Liver (tissue), 9 donors: ENCODE measurements around the gene DLX4. TPM values are rescaled to one million over a fixed set of nuclear protein-coding genes. Genes with fewer than 3 reads are reported as not detected.

Experiments
- DNase-seq: peaks from one replicate; pipeline ENCODE4 v3.0.0-alpha.2; 2017; ENCODE audit warnings: low spot score
- H3K27ac ChIP-seq, 2 donors: one replicate each; pipeline ENCODE4 v1.7.0; 2013; ENCODE audit warnings: inconsistent platforms in 2 of 2, low read length in 2 of 2, control low read depth in 1 of 2, low read depth in 1 of 2, mild to moderate bottlenecking in 1 of 2
- H3K27me3 ChIP-seq, 4 donors: one replicate each; pipeline versions ENCODE4 v1.6.1 to v1.7.0; 2013; ENCODE audit warnings: low read length in 3 of 4, inconsistent platforms in 1 of 4, mild to moderate bottlenecking in 1 of 4, moderate library complexity in 1 of 4; ENCODE audit not compliant: control insufficient read depth in 4 of 4, insufficient read depth in 4 of 4
- H3K36me3 ChIP-seq, 4 donors: one replicate each; pipeline versions ENCODE4 v1.6.1 to v1.7.0; 2013; ENCODE audit warnings: low read length in 3 of 4, mild to moderate bottlenecking in 3 of 4, low read depth in 1 of 4, moderate library complexity in 1 of 4; ENCODE audit not compliant: control insufficient read depth in 4 of 4, insufficient read depth in 3 of 4
- H3K4me1 ChIP-seq, 4 donors: one replicate each; pipeline versions ENCODE4 v1.6.1 to v1.7.0; 2013; ENCODE audit warnings: low read length in 3 of 4, mild to moderate bottlenecking in 3 of 4, moderate library complexity in 1 of 4; ENCODE audit not compliant: control insufficient read depth in 4 of 4, insufficient read depth in 4 of 4
- H3K4me3 ChIP-seq, 3 donors: one replicate each; pipeline versions ENCODE4 v1.6.1 to v1.7.0; 2013; ENCODE audit warnings: low read length in 3 of 3, control low read depth in 1 of 3, low read depth in 1 of 3, mild to moderate bottlenecking in 1 of 3
- H3K9ac ChIP-seq, 2 donors: one replicate each; pipeline ENCODE4 v1.7.0; 2013; ENCODE audit warnings: low read length in 2 of 2, mild to moderate bottlenecking in 2 of 2, moderate library complexity in 2 of 2, control low read depth in 1 of 2, low read depth in 1 of 2
- H3K9me3 ChIP-seq, 4 donors: one replicate each; pipeline versions ENCODE4 v1.6.1 to v1.7.0; 2013; ENCODE audit warnings: low read length in 3 of 4; ENCODE audit not compliant: control insufficient read depth in 4 of 4
- FOXA1 ChIP-seq: IDR thresholded peaks from 2 replicates; pipeline ENCODE4 v1.6.1; 2016; ENCODE audit warnings: antibody characterized with exemption
- FOXA2 ChIP-seq: IDR thresholded peaks from 2 replicates; pipeline ENCODE4 v1.6.1; 2016; ENCODE audit warnings: antibody characterized with exemption
- GABPA ChIP-seq, 2 donors: IDR thresholded peaks in 1 of 2; conservative IDR thresholded peaks in 1 of 2; 2 replicates each; pipeline ENCODE4 v1.6.1; 2016; ENCODE audit warnings: antibody characterized with exemption in 2 of 2, mild to moderate bottlenecking in 1 of 2, moderate library complexity in 1 of 2
- HNF4A ChIP-seq, 2 donors: conservative IDR thresholded peaks; 2 replicates each; pipeline ENCODE4 v1.6.1; 2016; ENCODE audit warnings: antibody characterized with exemption in 2 of 2, mild to moderate bottlenecking in 2 of 2
- HNF4G ChIP-seq: IDR thresholded peaks from 2 replicates; pipeline ENCODE4 v1.6.1; 2016; ENCODE audit warnings: antibody characterized with exemption
- JUND ChIP-seq, 2 donors: IDR thresholded peaks; 2 replicates each; pipeline ENCODE4 v1.6.1; 2016; ENCODE audit warnings: antibody characterized with exemption in 2 of 2
- NR2F2 ChIP-seq: IDR thresholded peaks from 2 replicates; pipeline ENCODE4 v1.6.1; 2016; ENCODE audit warnings: antibody characterized with exemption
- RAD21 ChIP-seq, 2 donors: IDR thresholded peaks; 2 replicates each; pipeline ENCODE4 v1.6.1; 2016; ENCODE audit warnings: antibody characterized with exemption in 2 of 2, mild to moderate bottlenecking in 2 of 2
- RXRA ChIP-seq, 2 donors: IDR thresholded peaks; 2 replicates each; pipeline ENCODE4 v1.6.1; 2017 to 2018; ENCODE audit warnings: antibody characterized with exemption in 2 of 2, mild to moderate bottlenecking in 1 of 2
- SP1 ChIP-seq: IDR thresholded peaks from 2 replicates; pipeline ENCODE4 v1.6.1; 2018; ENCODE audit warnings: antibody characterized with exemption, mild to moderate bottlenecking
- TAF1 ChIP-seq: conservative IDR thresholded peaks from 2 replicates; pipeline ENCODE4 v1.6.1; 2016; ENCODE audit warnings: antibody characterized with exemption, mild to moderate bottlenecking
- YY1 ChIP-seq: IDR thresholded peaks from 2 replicates; pipeline ENCODE4 v1.6.1; 2016; ENCODE audit warnings: antibody characterized with exemption, mild to moderate bottlenecking
- WGBS: extraction: QIAGEN DNeasy Blood & Tissue Kit; methylation state at CpG from one replicate; pipeline ENCODE4 v1.1.7; 2013; 5-methylcytosine and 5-hydroxymethylcytosine counted together
- polyA plus RNA-seq, 2 donors: library from polyadenylated mRNA; stranded (reverse) in 1 of 2; unstranded in 1 of 2; fragments of 200-250 nt in 1 of 2; fragments of >200 nt in 1 of 2; fragmentation: Nextera tagmentation in 1 of 2; extraction: Ambion mirVana in 1 of 2; gene quantifications; one replicate each; pipeline versions ENCODE4 v1.2.1 to v1.2.3, GENCODE V29; 2013 to 2015
- total RNA-seq, 2 donors: library from RNA; depleted of rRNA; stranded (reverse); fragments of >200 nt; gene quantifications; one replicate each; pipeline ENCODE4 v1.2.3, GENCODE V29; 2014
- TF ChIP-seq, protein P1 (sequence below): IDR thresholded peaks from 2 replicates; pipeline ENCODE4 v1.6.1; 2016; ENCODE audit warnings: antibody characterized with exemption
- TF ChIP-seq, protein P2 (sequence below): IDR thresholded peaks from 2 replicates; pipeline ENCODE4 v1.6.1; 2016; ENCODE audit warnings: antibody characterized with exemption, mild to moderate bottlenecking
- TF ChIP-seq, protein P3 (sequence below): IDR thresholded peaks from 2 replicates; pipeline ENCODE4 v1.6.1; 2016; ENCODE audit warnings: antibody characterized with exemption
- TF ChIP-seq, protein P4 (sequence below): fragments of 150-350 bp; IDR thresholded peaks from 2 replicates; pipeline ENCODE4 v1.5.1; 2017; ENCODE audit warnings: improper control_type of control experiment, low read depth, low read length; ENCODE audit not compliant: missing input control
- donor health status: healthy.
- donor health status: healthy.
- donor health status: healthy.
- donor health status: healthy.
- donor health status: healthy.

Gene DLX4
- total and polyA plus RNA-seq, 4 donors: not detected

DNA sequence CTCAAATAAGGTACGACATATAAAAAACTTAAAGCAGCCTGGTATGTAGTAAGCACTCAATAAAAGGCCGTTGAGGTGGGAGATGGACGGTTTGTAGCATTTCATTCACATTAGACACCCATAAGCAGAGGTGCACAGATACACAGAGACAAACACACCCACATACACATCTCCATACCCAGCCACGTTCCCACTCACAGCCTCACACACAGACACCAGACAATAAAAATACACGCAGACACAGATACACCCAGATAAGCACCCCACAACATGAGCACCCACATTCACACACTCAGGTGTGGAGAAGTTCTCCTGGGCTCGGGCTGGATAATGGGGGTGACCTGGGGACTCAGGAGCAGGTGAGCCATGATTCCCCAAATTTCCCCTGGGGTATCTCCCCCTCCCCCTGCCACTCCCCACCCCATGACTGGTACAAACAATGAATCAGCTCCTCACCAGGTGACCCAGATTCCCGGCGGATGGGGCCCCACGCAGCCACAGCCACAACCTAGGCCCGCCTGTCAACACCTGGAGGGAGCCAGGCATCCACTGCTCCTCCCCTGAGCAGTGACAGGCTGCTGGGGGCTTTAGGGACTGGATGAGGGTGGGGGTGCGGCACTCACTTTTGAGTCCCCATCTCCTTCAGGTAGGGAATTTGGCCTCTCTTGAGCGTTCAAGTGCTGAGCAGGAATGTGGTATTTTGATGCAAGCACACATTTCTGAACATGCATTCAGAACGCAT, 23.4 kb downstream of the DLX4 start:
- Histone ChIP-seq H3K9me3 (no peaks in the 10 kb centered on the region), H3K4me3 (no peak overlapping the region), H3K9ac (no peak overlapping the region), H3K27ac (no peak overlapping the region), H3K4me1 (peaks cover 11 to 36% (median 23%) of the 10 kb centered on the region in 4 donors), H3K27me3 (peaks cover 3 to 19% (median 14%) of the 10 kb centered on the region in 4 donors), H3K36me3 (no peaks in the 10 kb centered on the region)
- TF ChIP-seq, protein P1, sequence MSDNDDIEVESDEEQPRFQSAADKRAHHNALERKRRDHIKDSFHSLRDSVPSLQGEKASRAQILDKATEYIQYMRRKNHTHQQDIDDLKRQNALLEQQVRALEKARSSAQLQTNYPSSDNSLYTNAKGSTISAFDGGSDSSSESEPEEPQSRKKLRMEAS: no peak
- TF ChIP-seq TAF1: no peak
- TF ChIP-seq, protein P2, sequence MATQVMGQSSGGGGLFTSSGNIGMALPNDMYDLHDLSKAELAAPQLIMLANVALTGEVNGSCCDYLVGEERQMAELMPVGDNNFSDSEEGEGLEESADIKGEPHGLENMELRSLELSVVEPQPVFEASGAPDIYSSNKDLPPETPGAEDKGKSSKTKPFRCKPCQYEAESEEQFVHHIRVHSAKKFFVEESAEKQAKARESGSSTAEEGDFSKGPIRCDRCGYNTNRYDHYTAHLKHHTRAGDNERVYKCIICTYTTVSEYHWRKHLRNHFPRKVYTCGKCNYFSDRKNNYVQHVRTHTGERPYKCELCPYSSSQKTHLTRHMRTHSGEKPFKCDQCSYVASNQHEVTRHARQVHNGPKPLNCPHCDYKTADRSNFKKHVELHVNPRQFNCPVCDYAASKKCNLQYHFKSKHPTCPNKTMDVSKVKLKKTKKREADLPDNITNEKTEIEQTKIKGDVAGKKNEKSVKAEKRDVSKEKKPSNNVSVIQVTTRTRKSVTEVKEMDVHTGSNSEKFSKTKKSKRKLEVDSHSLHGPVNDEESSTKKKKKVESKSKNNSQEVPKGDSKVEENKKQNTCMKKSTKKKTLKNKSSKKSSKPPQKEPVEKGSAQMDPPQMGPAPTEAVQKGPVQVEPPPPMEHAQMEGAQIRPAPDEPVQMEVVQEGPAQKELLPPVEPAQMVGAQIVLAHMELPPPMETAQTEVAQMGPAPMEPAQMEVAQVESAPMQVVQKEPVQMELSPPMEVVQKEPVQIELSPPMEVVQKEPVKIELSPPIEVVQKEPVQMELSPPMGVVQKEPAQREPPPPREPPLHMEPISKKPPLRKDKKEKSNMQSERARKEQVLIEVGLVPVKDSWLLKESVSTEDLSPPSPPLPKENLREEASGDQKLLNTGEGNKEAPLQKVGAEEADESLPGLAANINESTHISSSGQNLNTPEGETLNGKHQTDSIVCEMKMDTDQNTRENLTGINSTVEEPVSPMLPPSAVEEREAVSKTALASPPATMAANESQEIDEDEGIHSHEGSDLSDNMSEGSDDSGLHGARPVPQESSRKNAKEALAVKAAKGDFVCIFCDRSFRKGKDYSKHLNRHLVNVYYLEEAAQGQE: no peak
- no peak for TF ChIP-seq FOXA2
- no peak for TF ChIP-seq NR2F2
- no peak for TF ChIP-seq JUND (IDR thresholded peaks at IDR 0.05)
- TF ChIP-seq RAD21 (IDR thresholded peaks at IDR 0.05): no peak
- TF ChIP-seq, protein P3, sequence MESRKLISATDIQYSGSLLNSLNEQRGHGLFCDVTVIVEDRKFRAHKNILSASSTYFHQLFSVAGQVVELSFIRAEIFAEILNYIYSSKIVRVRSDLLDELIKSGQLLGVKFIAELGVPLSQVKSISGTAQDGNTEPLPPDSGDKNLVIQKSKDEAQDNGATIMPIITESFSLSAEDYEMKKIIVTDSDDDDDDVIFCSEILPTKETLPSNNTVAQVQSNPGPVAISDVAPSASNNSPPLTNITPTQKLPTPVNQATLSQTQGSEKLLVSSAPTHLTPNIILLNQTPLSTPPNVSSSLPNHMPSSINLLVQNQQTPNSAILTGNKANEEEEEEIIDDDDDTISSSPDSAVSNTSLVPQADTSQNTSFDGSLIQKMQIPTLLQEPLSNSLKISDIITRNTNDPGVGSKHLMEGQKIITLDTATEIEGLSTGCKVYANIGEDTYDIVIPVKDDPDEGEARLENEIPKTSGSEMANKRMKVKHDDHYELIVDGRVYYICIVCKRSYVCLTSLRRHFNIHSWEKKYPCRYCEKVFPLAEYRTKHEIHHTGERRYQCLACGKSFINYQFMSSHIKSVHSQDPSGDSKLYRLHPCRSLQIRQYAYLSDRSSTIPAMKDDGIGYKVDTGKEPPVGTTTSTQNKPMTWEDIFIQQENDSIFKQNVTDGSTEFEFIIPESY: no peak
- no peak for TF ChIP-seq GABPA (IDR thresholded peaks at IDR 0.05 in 1 of 2, conservative IDR thresholded peaks at IDR 0.05 in 1 of 2)
- TF ChIP-seq FOXA1: no peak
- TF ChIP-seq HNF4G: no peak
- TF ChIP-seq SP1: no peak
- no peak for TF ChIP-seq RXRA (IDR thresholded peaks at IDR 0.05)
- TF ChIP-seq, protein P4, sequence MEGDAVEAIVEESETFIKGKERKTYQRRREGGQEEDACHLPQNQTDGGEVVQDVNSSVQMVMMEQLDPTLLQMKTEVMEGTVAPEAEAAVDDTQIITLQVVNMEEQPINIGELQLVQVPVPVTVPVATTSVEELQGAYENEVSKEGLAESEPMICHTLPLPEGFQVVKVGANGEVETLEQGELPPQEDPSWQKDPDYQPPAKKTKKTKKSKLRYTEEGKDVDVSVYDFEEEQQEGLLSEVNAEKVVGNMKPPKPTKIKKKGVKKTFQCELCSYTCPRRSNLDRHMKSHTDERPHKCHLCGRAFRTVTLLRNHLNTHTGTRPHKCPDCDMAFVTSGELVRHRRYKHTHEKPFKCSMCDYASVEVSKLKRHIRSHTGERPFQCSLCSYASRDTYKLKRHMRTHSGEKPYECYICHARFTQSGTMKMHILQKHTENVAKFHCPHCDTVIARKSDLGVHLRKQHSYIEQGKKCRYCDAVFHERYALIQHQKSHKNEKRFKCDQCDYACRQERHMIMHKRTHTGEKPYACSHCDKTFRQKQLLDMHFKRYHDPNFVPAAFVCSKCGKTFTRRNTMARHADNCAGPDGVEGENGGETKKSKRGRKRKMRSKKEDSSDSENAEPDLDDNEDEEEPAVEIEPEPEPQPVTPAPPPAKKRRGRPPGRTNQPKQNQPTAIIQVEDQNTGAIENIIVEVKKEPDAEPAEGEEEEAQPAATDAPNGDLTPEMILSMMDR: no peak
- no peak for TF ChIP-seq YY1
- no peak for TF ChIP-seq HNF4A (conservative IDR thresholded peaks at IDR 0.05)
- 71% methylated on average over 13 of the region's 13 CpGs for WGBS
- DNase-seq: no peak
